Neural crest cell (in vitro differentiated cells): Measurements from ENCODE around the gene PHTF2. TPM values are rescaled to one million over a fixed set of nuclear protein-coding genes. Genes with fewer than 3 reads are reported as not detected.
"Not testable (repeated sequence)": the region's sequence is repeated elsewhere in the genome, so short reads cannot be mapped to it uniquely, and the experiment has no call there.

Experiments used
- DNase-seq: peaks from one replicate; pipeline ENCODE4 v3.0.0; 2021; ENCODE audit warnings: low read depth, mixed read lengths, low spot score
- H3K27ac Mint-ChIP-seq: one replicate; pipeline ENCODE4 v1.8.0; 2021; ENCODE audit warnings: mild to moderate bottlenecking, mixed read lengths; ENCODE audit not compliant: unreplicated experiment
- H3K27me3 Mint-ChIP-seq: 2 replicates; pipeline ENCODE4 v1.8.0; 2021; ENCODE audit warnings: low read depth, mild to moderate bottlenecking, mixed read lengths
- H3K36me3 Mint-ChIP-seq: 2 replicates; pipeline ENCODE4 v1.8.0; 2021; ENCODE audit warnings: low read depth, mild to moderate bottlenecking, mixed read lengths
- H3K4me1 Mint-ChIP-seq: 2 replicates; pipeline ENCODE4 v1.8.0; 2021; ENCODE audit warnings: mixed read lengths
- H3K4me3 Mint-ChIP-seq: one replicate; pipeline ENCODE4 v1.8.0; 2021; ENCODE audit warnings: mild to moderate bottlenecking, mixed read lengths
- H3K9me3 Mint-ChIP-seq: 2 replicates; pipeline ENCODE4 v1.8.0; 2021; ENCODE audit warnings: mixed read lengths
- total RNA-seq: library from RNA; stranded (reverse); gene quantifications from 2 replicates; pipeline ENCODE4 v1.2.1, GENCODE V29; 2021
- TF ChIP-seq, protein P1 (sequence below): fragments of 200-600 bp; sonication (generic); conservative IDR thresholded peaks from 2 replicates; pipeline ENCODE4 v1.5.0; 2021; ENCODE audit warnings: antibody characterized with exemption, mild to moderate bottlenecking

PHTF2 gene
- total RNA-seq, 1 donor from 2014 or later: 19.8 TPM

DNA sequence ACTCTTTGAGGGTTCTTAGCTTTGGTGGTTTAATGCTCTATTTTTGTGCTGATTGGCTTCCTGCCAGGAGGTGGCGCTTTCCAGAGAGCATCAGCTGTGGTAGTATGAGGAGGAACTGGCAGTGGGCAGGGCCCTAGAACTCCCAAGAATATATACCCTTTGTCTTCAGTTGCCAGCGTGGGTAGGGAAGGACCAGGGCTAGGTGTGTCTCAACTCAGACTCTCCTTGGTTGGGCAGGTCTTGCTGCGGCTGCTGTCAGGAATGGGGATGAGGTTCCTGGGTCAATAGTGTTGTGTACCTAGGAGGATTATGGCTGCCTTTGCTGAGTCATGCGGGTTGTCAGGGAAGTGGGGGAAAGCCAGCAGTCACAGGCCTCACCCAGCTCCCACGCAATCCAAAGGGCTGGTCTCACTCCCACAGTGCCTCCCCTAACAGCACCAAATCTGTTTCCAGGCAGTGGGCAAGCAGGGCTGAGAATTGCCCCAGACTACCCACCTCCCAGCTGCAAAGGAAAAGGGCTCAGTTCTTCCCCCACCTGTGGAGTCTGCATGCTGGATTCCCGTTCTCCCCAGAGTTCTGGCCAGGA lies 191.5 kb downstream of the PHTF2 start:
- no peak overlapping the region for H3K27ac Mint-ChIP-seq

DNA sequence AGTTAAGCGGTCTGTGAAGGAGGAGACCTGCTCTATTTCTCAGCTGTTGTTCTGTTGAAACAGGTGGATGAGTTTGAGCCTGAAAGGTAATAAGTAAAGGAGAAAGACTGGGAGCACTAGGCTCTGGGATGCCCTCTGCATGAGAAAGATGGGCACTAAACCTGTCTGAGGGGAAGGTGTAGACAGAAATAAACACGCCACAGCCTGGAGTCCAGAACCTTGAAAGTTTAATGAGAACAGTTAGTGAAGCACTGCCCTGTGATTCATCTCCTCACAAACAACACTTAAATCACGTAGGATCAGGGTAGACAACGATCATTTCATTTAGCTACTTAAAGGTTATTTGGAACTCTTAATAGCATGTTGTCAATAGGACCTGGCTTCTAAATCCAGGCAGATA lies 193.1 kb downstream of the PHTF2 start:
- TF ChIP-seq, protein P1, sequence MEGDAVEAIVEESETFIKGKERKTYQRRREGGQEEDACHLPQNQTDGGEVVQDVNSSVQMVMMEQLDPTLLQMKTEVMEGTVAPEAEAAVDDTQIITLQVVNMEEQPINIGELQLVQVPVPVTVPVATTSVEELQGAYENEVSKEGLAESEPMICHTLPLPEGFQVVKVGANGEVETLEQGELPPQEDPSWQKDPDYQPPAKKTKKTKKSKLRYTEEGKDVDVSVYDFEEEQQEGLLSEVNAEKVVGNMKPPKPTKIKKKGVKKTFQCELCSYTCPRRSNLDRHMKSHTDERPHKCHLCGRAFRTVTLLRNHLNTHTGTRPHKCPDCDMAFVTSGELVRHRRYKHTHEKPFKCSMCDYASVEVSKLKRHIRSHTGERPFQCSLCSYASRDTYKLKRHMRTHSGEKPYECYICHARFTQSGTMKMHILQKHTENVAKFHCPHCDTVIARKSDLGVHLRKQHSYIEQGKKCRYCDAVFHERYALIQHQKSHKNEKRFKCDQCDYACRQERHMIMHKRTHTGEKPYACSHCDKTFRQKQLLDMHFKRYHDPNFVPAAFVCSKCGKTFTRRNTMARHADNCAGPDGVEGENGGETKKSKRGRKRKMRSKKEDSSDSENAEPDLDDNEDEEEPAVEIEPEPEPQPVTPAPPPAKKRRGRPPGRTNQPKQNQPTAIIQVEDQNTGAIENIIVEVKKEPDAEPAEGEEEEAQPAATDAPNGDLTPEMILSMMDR: no peak
- no peaks in the 10 kb centered on the region for H3K9me3 Mint-ChIP-seq
- no peaks in the 10 kb centered on the region for H3K4me1 Mint-ChIP-seq
- DNase-seq: no peak
- H3K36me3 Mint-ChIP-seq: peaks cover 2% of the 10 kb centered on the region
- H3K4me3 Mint-ChIP-seq: no peak overlapping the region
- H3K27ac Mint-ChIP-seq: no peak overlapping the region
- no peaks in the 10 kb centered on the region for H3K27me3 Mint-ChIP-seq

More for the DNA sequence above, 191.5 kb downstream of the PHTF2 start:
- no peaks in the 10 kb centered on the region for H3K4me1 Mint-ChIP-seq
- H3K27me3 Mint-ChIP-seq: no peaks in the 10 kb centered on the region
- H3K4me3 Mint-ChIP-seq: no peak overlapping the region
- no peaks in the 10 kb centered on the region for H3K9me3 Mint-ChIP-seq
- TF ChIP-seq, protein P1: peak; percentile 40
- DNase-seq: no peak
- peaks cover 2% of the 10 kb centered on the region for H3K36me3 Mint-ChIP-seq

DNA sequence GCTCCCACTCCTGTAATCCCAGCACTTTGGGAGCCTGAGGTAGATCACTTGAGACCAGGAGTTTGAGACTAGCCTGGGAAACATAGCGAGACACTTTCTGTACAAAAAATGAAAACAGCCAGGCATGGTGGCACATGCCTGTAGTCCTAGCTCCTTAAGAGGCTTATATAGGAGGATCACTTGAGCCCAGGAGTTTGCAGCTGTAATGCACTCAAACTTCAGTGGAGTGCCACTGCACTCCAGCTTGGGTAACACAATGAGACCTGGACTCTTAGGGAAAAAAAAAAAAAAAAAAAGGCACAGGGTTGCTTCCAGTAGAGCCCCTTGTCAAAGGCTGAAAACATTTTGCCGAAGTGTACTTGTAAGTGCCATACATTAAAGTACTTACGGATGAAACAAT lies 195.3 kb downstream of the PHTF2 start:
- Mint-ChIP-seq H3K36me3 (no peaks in the 10 kb centered on the region), H3K4me3 (no peak overlapping the region), H3K9me3 (peaks cover 6% of the 10 kb centered on the region), H3K27me3 (no peaks in the 10 kb centered on the region), H3K4me1 (no peaks in the 10 kb centered on the region), H3K27ac (no peak overlapping the region)
- no peak for DNase-seq
- TF ChIP-seq, protein P1: no peak

DNA sequence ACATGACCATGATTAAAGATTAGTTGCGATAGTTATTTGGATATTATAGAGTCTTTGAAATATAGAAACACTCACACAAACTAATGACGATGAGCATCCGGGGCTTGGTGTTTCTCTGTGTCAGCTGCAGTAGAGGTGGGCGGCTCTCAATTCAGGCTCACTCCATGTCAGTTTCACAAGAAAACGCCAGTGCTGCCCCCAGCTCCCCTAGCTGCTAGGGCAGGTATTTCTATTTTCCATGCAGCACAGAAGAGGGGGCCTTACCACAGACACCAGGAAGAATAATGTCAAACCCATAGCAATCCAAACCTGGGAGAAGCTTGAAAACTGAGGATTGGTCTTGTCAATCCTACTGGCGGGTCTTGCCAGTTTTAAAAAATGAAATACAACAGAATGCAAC lies 197.1 kb downstream of the PHTF2 start:
- Mint-ChIP-seq H3K27me3 (no peaks in the 10 kb centered on the region), H3K36me3 (no peaks in the 10 kb centered on the region), H3K9me3 (peaks cover 12% of the 10 kb centered on the region), H3K4me3 (no peak overlapping the region), H3K27ac (no peak overlapping the region), H3K4me1 (no peaks in the 10 kb centered on the region)
- TF ChIP-seq, protein P1: no peak
- DNase-seq: no peak

DNA sequence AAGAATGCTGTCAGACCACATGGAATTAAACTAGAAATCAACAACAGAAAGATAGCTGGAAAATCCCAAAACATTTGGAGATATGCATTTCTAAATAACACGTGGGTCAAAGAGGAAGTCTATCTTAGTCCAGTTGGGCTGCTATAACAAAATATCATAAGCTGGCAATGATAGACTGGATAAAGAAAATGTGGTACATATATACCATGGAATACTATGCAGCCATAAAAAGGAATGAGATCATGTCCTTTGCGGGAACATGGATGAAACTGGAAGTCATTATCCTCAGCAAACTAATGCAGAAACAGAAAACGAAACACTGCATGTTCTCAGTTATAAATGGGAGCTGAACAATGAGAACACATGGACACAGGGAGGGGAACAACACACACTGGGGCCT lies 200.6 kb downstream of the PHTF2 start:
- H3K36me3 Mint-ChIP-seq, DNase-seq, H3K27me3 Mint-ChIP-seq, H3K27ac Mint-ChIP-seq, H3K4me1 Mint-ChIP-seq, H3K4me3 Mint-ChIP-seq: not testable (repeated sequence)
- peaks cover 14% of the 10 kb centered on the region for H3K9me3 Mint-ChIP-seq

DNA sequence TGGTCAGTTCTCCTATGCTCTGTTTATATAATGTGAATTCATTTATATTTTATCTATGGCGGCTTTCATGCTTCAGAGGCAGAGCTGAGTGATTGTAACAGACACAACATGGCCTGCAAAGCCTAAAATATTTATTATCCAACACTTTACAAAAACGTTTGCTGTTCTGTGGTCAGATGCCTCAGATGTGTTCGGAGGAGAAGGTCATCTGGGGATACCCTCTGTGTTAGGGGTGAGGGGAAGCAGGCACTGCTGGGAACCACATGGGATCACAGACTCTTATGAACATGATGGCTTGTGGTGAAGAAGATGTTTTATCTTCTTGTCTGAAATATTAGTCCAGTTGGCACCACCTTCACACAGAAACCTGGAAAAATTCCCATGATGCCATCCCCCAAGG lies 203.4 kb downstream of the PHTF2 start:
- Mint-ChIP-seq H3K27ac (no peak overlapping the region), H3K27me3 (no peaks in the 10 kb centered on the region), H3K4me3 (no peak overlapping the region), H3K4me1 (no peaks in the 10 kb centered on the region), H3K36me3 (no peaks in the 10 kb centered on the region), H3K9me3 (peaks cover 14% of the 10 kb centered on the region)
- no peak for DNase-seq
- TF ChIP-seq, protein P1: no peak
